HepG2 (cell line): ENCODE data around the gene SKIC2. TPM values are rescaled to one million over a fixed set of nuclear protein-coding genes. Genes with fewer than 3 reads are reported as not detected.
A peak's percentile ranks its signal among the peaks of the same experiment; 100 is the strongest.

Source experiments
- ATF2 ChIP-seq: sonication (generic); formaldehyde crosslinking; IDR thresholded peaks from 2 replicates; pipeline ENCODE4 v1.4.0; 2020; ENCODE audit warnings: missing genetic modification reagents
- BCLAF1 ChIP-seq: fragments of 450-650 bp; IDR thresholded peaks from 2 replicates; pipeline ENCODE4 v1.6.1; 2017; ENCODE audit warnings: mild to moderate bottlenecking
- FOXC1 ChIP-seq: sonication (generic); formaldehyde crosslinking; IDR thresholded peaks from 2 replicates; pipeline ENCODE4 v1.8.0; 2022; ENCODE audit warnings: mild to moderate bottlenecking, missing genetic modification reagents, borderline replicate concordance
- MATR3 ChIP-seq: sonication (generic); formaldehyde crosslinking; IDR thresholded peaks from 2 replicates; pipeline ENCODE4 v1.4.0; 2020; ENCODE audit warnings: missing genetic modification reagents
- MTA3 ChIP-seq: sonication (generic); formaldehyde crosslinking; IDR thresholded peaks from 2 replicates; pipeline ENCODE4 v1.4.0; 2020; ENCODE audit warnings: missing genetic modification reagents
- MTF2 ChIP-seq: sonication (generic); formaldehyde crosslinking; IDR thresholded peaks from 2 replicates; pipeline ENCODE4 v1.5.0; 2020; ENCODE audit warnings: missing genetic modification reagents, borderline replicate concordance
- MYPOP ChIP-seq: sonication (generic); formaldehyde crosslinking; IDR thresholded peaks from 2 replicates; pipeline ENCODE4 v1.8.1; 2023; ENCODE audit warnings: mild to moderate bottlenecking, moderate library complexity, missing genetic modification reagents
- NFE2L1 ChIP-seq: sonication (generic); formaldehyde crosslinking; IDR thresholded peaks from 2 replicates; pipeline ENCODE4 v1.4.0; 2020; ENCODE audit warnings: missing genetic modification reagents, mild to moderate bottlenecking, borderline replicate concordance
- PCBP2 ChIP-seq: fragments of 200-400 bp; formaldehyde crosslinking; optimal IDR thresholded peaks from 2 replicates; pipeline ENCODE3; 2018; ENCODE audit warnings: low read length, low read depth; ENCODE audit not compliant: poor library complexity, severe bottlenecking
- ZBTB21 ChIP-seq: sonication (generic); formaldehyde crosslinking; IDR thresholded peaks from 2 replicates; pipeline ENCODE4 v1.4.0; 2020; ENCODE audit warnings: missing genetic modification reagents
- ZBTB39 ChIP-seq: sonication (generic); formaldehyde crosslinking; IDR thresholded peaks from 2 replicates; pipeline ENCODE4 v1.5.0; 2020; ENCODE audit warnings: missing genetic modification reagents
- ZNF142 ChIP-seq: sonication (generic); formaldehyde crosslinking; IDR thresholded peaks from 2 replicates; pipeline ENCODE4 v1.4.0; 2020; ENCODE audit warnings: missing genetic modification reagents
- ZNF569 ChIP-seq: sonication (generic); formaldehyde crosslinking; IDR thresholded peaks from 2 replicates; pipeline ENCODE4 v1.5.0; 2020; ENCODE audit warnings: mild to moderate bottlenecking, missing genetic modification reagents, moderate library complexity, borderline replicate concordance
- ZNF724P ChIP-seq: sonication (generic); formaldehyde crosslinking; IDR thresholded peaks from 2 replicates; pipeline ENCODE4 v1.8.0; 2022; ENCODE audit warnings: missing genetic modification reagents, borderline replicate concordance
- ZNF788 ChIP-seq: sonication (generic); formaldehyde crosslinking; IDR thresholded peaks from 2 replicates; pipeline ENCODE4 v1.5.0; 2020; ENCODE audit warnings: mild to moderate bottlenecking, missing genetic modification reagents, borderline replicate concordance
- polyA plus RNA-seq, 8 experiments: library from polyadenylated mRNA; depleted of rRNA in 3 of 8; stranded (reverse) in 7 of 8; unstranded in 1 of 8; fragments of >200 nt; fragmentation: Illumina TruSeq in 4 of 8; extraction: Trizol in 4 of 8; gene quantifications; 2 replicates each; pipeline versions ENCODE4 v1.2.1 to v1.2.3, GENCODE V29; 2011 to 2016; ENCODE audit warnings: low read depth in 4 of 8, missing spikeins in 1 of 8, mixed read lengths in 1 of 8; ENCODE audit not compliant: insufficient read depth in 1 of 8
- total RNA-seq, 5 experiments: library from RNA; depleted of rRNA; stranded (reverse); fragments of >200 nt; fragmentation: Illumina TruSeq; extraction: Trizol; gene quantifications; 2 replicates each; pipeline ENCODE4 v1.2.3, GENCODE V29; 2016; ENCODE audit warnings: low read depth in 1 of 5

The SKIC2 gene
- total and polyA plus RNA-seq, 2 of the 13 experiments (the other 11 are each of a cell fraction or from before 2014, with no cell fraction given) = 67.1 to 68.4 TPM

- TF ChIP-seq ZNF142 (CRISPR knock-in tag) = no peak
- TF ChIP-seq ZNF569 (CRISPR knock-in tag) = no peak; the same call in 1 of the 2 replicates
- TF ChIP-seq PCBP2 = no peak
- TF ChIP-seq MTA3 (CRISPR knock-in tag) = no peak
- TF ChIP-seq ZNF724P (CRISPR knock-in tag) = 0 out of 2 replicates have a peak, but pooled peaks have one; percentile 30
- TF ChIP-seq ZNF788 (CRISPR knock-in tag) = peak; percentile 83; the same call in 1 of the 2 replicates
- no peak for TF ChIP-seq ZBTB39 (CRISPR knock-in tag)
- peak; percentile 67; the same call in 1 of the 2 replicates for TF ChIP-seq ZBTB21 (CRISPR knock-in tag)
- TF ChIP-seq ATF2 (CRISPR knock-in tag) = peak; percentile 81
- no peak for TF ChIP-seq MTF2 (CRISPR knock-in tag)
- TF ChIP-seq FOXC1 = peak; percentile 67; the same call in 1 of the 2 replicates
- peak; percentile 86 for TF ChIP-seq MYPOP (CRISPR knock-in tag)
- no peak for TF ChIP-seq BCLAF1
- TF ChIP-seq MATR3 = no peak
- no peak for TF ChIP-seq NFE2L1 (CRISPR knock-in tag)
These were observed 31.6 kb upstream of the SKIC2 start, which contains the start of gene C2 (continued) for GRCh38 chr6:31927242-31927862.
